Stimulated activated CD4-positive, alpha-beta T cell treated with anti-CD3 and anti-CD28 coated beads, Interleukin-4, amount 100 ng/mL, for 4 hours (primary cell): ENCODE data around the gene SINHCAF.
A peak's percentile ranks its signal among the peaks of the same experiment; 100 is the strongest.

Source experiments
- DNase-seq, 2 experiments: peaks; one replicate each; pipeline ENCODE4 v3.0.0-alpha.2; 2020

SINHCAF gene

DNA sequence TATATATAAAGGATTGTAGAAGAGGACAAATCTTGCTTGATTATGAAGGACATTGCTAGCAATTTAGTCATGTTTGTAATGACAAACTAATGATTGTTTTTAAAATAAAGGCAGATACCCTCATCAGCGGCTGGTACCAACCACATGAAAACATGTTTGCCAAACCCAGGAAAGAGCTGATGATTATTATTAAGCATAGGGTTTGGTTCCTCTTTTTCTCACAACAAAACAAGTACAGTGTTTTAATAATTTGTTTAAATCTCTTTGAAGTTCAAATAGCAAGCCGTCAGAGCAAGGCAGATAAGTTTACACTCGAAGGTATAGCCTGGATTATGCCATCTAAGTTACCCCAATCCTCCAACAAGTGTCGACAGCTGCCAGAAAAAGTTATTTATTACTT lies 5.3 kb upstream of the SINHCAF start:
- DNase-seq = no peak

DNA sequence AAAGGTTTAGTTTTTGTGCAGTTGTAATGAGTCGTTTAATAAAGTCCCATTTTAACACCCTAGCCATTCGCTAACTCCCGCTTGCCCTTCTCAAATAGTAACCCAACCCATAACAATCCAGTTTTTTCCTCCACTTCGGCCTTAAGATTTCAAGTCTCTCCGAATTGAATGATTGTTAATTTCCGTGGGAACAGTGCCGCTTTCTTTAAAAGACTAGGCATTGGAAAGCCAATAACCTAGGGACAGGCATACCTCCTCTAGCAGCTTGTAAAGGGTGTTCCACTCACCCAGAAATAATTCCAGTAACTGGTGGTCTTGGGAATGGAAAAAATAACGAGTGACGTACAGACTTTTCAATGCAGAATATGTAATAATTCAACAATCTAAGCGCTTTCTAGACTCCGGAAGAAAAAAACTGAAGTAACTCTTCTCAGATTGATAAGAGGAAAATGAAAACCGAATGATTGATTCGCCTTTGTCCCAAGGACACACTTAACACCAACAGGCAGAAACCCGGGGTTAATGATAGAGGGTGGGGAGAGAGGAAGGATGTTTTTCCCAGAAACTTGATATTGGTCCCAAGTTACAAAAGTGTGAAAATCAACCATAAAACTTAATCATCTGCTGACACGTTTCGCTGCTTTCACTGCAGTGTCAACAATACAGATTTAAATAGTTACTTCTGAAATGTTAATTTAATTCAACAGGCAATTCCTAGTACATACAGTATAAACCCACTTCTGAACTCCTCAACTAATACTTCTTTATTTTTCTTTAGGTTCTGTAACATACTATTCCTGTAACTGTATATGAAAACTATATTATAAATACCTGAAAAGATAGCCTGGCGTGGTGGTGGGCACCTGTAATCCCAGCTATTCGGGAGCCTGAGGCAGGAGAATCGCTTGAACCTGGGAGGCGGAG lies 1.0 kb upstream of the SINHCAF start:
- DNase-seq = no peak

DNA sequence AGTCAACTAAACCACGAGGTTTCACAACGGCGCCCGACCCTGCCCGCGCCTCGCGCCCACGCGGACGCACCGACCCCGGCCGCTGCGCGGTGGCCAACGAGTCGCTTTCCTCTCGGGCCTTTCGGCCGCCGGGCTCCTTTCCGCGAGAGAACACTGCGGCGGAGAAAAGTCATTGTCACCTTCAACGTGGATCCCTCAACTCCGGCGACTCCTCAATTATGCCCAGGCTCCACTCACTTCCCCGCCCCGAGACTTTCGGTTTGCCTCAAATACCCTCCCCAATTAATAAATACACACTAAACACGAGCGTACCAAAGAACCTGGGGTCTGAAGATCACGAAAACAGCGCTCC lies 450 bp downstream of the SINHCAF start:
- DNase-seq = peak; percentile 34 to 37

DNA sequence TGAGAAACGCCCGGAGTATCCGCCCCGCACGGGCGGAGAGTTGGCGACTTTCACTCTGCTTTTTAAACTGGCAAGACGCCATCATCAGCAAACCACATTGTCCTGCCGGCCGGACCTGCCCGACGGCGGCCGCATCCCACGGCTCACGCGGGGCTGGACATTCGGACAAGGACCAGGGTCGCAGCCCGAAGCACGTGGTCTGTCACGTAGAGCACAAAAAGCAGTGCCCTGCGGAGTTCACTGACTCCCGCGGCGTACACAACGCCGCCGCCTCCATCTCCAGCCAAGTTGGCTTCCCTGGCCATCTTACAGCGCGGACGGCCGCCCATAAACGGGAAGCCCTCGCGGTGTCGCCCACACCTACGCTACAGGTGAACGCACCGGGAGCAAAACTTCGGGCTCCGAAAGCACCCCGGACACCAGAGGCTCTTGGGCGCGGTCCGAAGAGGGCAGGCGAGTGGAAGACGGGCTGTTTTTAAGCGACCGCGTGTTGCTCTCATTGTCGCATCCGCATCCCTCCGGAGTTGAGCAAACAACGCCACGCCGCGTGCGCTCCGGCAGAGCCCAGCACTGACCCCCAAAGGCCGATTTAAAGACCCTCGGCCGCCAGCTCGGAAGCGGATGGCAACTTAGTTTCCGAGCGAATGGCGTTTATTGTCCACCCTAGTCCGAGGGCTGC lies 966 bp downstream of the SINHCAF start:
- DNase-seq = peak; percentile 37 to 42

DNA sequence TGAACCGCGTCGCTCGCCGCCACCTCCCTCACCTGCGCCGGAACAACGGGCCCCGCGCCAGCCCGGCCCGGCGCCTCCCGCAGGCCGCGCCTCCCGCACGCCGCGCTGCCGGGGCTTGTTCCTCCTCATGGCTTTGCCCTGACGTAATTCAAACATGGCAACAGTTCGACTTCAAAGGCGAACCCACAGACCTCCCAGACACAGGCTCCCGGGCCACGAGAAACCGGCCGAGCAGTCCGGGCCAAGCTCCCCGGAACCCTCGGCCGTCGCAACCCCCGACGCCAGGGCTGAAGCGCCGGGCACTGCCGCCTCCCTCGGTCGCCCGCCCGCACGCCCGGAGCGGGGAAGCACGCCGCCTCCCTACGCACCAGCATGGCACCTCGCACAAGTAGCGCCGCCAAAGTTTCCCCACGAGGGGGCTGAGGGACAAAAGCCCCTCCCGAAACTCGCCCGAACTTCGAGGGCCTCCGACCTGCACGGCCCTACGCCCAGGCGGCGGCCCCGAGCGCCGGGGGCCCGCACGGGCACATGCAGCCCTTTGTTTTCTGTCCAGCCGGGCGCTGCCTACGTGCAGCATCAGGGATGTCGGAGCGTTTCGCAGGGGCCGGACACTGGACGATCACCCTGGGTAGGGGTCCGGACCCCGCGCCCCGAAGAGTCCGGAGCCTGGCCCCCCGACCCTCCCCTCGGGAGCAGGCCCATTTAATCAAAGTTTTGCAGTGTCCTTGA lies 1.7 kb downstream of the SINHCAF start:
- peak; percentile 62 to 72 for DNase-seq

DNA sequence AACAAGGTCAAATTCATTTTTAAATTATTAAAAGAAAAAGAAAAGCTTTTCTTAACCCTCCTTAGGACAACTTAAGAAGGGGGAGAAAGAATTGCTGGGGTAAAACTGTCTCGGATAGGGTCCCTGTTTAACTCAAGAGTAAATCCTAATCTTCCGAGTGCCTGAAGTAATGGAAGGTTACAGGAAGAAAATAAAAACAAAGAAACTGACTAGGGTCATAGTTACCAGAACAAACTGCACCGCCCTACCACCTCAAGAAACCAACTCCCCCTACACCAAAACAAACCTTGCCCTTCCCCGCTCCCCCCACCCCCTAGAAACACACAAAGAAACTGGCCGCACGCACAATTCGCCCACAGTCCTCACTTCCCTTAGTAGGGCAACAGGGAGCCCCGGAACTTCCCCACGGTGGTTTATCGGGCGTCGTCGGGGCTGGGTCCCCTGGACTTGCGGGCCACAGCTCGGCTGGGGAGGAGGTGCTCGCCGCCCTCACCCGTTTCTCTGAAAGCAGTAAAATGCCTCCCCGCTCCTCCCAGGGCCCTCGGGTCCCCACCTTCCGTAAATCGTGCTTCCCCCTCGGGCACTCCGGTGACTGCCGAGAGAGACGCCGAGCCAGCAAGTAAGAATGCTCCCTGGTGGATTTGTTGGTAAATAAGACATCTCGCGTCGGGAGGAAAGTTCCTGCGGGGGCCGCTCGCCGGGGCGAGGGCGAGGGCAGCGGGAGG lies 2.4 kb downstream of the SINHCAF start:
- peak in 1 of 2 experiments; percentile 39 for DNase-seq

DNA sequence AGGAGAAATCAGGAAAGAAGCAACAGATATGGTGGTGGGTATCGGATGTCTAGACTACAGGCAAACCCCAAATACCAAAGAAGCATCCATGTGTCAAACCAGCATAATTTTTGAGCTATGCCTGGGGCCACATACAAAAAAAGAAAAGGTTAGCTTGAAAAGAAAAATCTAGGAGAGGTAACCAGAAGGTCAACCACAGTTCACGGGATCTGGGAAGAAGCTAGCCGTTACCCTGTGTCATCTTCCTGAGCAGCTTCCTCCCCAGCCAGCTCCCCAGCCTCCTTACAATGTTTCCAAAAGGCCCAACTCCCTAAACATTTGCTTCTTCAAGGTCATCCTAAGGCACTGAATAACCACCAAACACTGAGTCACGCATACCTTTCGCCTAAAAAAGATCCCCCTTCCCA lies 3.1 kb downstream of the SINHCAF start:
- no peak for DNase-seq

DNA sequence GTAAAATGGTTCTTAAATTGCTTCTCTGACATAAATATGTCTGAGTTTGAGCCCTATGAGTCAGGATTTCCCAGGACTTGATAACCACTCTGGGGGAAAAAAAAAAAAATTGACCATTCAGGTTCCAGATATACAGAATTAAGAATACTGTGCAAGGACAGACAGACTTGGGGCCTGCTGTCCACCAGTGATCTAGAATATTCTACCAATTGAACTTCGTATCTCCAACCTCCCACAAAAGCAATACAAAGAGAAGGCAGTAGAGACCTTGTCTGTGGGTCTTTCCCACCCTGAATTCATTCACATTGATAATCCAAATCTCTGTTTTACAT lies 4.1 kb downstream of the SINHCAF start:
- no peak for DNase-seq

DNA sequence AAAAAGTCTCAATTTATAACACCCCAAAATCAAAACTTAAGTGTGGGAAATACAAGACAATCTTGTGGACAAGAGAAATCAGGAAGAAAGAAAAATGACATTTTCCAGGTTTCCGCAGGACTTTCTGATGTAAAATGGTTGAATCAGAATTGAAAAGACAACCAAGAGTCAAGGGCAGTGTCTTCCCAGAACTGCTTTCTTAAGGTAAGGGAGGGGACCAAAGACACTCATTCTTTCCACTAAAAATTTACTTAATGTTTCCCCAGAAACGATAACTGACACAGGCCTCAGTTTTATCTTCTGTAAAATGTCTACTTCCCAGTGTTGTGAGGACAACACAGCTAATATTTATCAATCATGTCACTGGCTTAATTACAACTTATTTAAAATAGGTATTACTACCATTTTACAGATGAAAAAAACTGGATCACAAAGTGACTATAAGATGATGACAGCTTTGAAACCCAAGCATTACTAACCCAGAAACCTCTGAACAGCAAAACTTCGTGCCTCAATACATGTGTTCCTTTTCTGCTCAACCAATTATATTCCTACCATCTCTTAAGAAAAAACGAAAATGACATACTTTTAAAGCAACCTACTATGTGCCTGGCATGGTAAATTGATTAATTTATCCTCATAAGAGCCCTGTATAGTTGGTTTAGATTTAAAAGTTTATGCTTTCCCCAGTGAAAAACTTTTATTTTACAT lies 4.6 kb downstream of the SINHCAF start:
- DNase-seq = no peak

DNA sequence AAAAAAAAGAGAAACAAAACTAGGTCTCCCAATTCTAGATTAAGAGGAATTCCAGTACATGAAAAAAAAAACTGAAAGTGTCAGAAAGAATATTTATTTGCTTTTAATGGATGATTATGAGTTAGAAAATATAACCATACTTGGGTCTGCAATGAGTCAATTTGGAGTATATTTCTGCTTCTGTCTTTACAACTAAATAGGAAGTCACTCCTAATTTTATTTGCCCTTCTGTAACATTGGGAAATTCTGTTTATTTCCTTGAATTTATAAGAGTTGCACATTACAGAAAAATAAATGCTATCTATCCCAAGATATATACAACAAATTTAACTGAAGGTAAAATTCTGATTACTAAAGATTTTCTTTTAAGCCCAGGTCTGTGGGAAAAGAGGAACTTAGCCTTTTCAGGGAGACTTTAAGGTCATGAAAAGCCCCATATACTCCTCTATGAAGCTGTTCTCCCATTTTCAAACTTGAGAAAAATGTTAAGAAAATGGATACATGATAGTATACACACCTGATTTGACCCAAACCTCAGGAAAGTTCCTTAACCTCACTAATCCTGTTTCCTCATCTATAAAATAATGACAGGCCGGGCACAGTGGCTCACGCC lies 7.2 kb downstream of the SINHCAF start:
- no peak for DNase-seq

DNA sequence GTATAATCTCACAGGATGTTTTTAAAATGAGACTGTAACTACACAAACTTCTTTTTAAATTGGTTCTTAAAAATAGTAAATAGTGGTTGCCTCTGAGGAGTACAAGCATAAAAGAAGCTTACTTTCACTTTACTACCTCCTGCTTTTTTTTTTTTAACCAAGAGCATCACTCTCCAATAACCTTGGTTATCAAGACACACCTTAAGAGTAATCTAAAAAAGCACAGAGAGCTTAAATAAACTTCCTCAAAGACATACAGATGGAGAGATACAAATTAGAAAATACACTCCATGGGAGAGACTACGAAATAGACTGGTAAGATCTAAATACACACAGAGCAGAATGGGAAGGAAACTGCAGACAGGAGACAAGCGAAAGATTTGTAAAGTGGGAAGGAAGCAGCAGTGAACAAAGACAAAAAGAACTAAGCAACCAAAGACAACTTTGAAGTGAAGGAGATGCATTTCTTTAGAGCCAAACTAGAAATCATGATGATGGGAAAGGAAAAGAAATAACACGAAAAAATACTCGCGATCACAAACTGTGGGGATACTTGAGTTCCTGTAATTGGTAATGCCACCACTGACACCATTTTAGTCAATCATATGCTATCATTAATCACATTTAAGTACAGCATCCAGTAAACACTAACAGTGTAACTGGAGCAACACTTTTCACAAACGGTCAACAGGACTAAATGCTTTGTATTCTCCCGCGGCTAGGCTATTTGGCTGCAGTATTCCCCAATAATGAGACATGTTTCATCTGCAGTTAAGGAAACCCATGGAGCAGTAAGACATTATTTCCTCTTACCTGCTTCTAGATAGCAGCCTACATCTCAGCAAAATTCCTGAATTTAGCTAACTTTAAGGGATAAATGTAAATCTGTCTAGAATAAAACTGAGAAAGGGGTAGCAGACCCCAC lies 8.2 kb downstream of the SINHCAF start:
- no peak for DNase-seq

DNA sequence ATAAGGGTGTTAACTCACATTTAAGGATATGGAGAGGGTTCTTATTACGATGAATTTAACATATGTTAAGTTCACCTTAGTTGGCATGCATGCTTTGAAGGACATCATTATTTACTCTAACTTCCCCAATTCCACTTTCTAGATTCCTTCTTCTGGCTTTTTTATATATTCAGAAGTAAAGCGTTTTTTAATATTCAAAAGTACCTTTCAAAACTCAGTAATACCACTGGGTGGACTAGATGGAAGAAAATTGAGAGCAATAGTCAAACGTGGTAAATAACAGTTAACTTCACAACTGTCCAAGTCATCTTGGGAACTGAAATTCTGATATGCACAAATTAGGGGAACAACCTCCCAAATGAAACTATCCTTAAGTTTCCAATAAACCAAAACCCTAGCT lies 9.1 kb downstream of the SINHCAF start:
- no peak for DNase-seq

DNA sequence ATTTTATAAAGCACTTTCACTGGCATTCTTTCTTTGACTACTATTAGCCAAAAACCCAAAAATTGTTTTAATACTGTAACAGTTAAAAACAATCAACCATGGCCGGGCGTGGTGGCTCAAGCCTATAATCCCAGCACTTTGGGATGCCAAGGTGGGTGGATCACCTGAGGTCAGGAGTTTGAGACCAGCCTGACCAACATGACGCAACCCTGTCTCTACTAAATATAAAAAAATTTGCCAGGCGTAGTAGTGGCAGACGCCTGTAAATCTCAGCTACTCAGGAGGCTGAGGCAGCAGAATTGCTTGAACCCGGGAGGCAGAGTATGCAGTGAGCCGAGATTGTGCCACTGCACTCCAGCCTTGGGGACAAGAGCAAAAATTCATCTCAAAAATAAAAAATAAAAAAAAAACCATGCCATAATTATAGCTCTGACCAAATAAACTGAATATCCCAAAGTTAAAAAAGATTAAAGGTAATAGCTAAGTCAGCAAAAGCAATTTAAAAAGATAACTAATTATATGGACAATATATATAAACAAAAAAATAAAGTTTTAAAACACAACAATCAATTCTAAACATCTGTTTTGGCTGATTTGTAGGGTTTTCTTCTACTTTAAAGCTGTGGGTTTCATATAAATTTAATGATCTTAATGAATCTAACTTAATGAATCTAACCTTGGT lies 10.0 kb downstream of the SINHCAF start:
- DNase-seq = no peak

DNA sequence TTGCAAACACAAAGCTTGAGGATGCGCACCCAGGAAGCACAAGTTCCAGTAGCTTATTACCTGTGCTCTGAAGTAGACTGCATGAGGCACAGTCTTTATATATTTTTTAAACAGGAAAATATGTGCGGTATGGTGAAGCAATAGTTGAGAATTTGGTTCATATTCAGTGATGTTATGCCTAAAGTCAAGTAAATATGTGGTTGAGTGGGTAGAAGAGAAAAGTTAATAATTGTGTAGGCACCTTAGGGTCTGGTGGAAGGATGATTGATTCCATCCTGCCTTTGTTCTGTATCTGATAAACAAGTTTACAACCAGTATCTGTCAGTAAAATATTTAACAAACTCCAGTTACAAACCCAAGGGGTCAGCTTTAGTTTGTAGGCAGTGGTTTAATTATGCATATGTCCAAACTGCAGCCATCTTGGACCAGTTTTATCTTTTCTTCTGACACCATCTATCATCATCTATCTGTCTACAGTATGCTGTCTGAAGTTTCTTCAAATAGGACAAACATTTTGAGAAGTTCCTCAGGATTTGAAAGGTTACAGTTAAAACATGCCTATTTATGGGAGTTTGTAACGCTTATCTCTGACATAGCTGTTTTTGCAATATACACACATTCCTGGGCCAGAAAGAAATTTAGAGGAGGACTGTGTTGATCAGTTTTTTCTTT lies 10.8 kb downstream of the SINHCAF start:
- DNase-seq = no peak

DNA sequence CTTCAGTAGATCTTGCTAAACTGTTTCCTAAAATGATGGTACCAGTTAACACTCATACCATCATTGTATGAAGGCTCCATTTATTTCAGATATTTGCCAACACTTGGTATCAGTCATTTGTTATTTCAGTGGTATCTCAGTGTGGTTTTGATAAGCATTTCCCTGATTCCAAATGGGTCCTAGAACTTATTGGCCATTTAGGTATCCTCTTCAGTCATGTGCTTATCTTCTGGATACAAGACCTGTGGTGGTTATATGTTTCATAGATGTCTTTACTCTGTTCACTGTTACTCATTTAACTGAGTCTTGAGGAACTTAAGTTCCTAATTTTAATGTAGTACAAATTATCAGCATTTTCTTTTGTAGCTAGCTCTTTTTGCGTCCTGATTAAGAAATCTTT lies 13.5 kb downstream of the SINHCAF start:
- DNase-seq = no peak

DNA sequence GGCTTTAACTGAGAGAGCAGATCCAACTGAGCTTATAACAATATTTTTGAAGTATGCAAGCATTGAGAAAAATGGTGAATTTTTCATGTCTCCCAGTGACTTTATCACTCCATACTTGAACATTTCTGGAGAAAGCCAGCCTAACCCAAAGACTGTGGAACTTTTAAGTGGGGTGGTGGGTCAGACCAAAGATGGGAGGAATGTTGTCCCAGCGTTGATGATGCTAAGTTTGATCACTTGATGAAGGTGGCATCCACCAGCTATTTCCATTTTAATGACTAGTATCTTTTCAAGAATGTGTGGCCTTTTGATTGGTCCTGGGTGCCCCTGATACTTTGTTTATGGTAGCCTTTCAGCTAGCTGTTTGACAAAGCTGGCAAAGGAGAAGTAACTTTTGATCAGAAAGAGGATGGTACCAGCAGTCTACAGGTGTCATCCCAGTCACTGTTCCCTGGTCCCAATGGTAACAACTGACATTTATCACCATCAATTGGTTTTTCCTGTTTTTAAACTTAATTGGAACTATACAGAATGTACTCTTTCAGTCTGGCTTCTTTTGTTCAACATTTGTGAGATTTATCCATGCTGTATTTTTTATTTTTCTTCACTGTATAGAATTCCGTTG lies 14.2 kb downstream of the SINHCAF start:
- no peak for DNase-seq

DNA sequence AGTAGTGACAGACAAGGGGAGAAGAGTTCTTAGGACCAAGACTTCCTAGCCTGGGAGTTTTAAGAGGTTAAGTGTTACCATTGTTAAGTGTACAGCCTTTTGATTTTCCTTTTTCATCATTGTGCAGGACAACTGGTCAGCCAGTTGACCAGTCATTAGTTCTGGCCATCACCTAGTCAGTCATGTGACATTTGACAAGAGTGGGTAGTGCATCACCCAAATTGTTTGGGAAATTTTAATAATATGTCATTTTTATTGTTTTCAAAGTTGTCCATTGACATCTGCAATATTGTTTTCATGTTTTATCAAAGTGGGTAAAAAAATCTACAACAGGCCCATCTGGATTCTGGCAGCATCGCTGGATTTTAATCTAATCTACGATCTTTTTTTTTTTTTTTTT lies 15.5 kb downstream of the SINHCAF start:
- no peak for DNase-seq

DNA sequence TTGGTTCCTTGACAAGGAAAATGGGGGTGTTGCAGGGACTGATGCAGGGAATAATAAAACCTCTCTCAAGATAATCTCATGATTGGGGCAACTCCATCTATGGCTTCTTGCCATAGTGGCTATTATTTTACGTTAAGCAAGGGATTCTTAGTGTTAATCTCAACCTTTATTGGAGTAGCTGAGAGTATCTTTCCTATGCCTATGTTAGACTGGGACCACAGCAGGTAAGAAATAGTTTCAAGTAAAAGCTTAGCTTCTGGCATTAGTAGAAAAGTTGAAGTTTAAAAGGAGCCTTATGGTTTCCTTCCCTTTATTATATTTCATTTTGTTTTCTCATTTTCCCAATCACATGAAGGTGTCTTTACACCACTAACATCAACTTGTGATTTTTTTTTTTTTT lies 16.7 kb downstream of the SINHCAF start:
- no peak for DNase-seq

DNA sequence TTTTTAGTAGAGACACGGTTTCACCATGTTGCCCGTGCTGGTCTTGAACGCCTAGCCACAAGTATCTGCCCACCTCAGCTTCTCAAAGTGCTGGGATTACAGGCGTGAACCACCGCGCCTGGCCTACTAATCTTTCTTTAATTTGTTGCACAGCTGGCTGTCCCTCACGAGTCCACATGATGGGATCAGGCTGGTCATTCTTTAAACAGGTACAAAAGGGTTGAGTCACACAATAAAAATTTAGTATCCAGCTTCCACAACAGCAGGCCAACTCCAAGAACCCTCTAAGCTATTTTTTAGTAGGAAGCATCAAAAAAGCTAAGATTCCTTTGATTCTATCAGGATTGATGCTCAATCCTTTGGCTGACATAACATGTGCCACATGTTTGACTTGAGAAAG lies 17.8 kb downstream of the SINHCAF start:
- DNase-seq = no peak
